ENCODE results near the gene S100B.

DNA sequence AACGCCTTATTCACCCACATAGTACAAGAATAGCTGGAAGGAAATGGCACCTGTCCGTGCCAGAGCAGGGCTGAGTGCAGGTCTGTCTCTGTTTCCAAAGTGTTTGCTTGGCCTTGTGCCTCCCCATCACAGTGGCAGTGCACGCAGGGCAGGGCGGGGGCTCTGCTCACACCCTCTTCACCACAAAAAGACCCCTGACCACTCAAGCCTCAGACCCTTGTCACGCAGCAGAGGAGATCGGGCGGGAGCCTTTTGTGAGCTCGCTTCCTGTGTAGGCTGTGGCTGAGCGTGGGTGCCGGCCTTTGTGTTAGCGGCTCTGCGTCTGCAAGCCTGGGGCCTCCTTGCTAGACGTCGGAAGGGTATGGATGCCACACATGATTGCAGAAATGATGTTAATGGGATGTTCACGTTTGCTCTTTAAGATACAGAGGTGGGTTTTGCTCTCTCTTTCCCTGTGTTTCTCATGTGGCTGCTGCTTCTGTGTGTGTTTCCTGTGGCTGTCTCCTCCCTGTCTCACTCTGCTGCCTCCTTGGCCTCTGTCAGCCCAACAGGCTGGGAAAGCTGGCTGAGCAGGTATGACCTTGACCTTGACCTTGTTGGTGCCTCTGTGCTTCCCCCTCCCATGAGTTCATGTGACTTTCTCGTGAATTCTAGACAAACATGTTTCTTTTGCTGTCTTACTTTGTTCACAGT lies 45.4 kb downstream of the S100B start:
- TF ChIP-seq POLR2AphosphoS5 (IDR thresholded peaks at IDR 0.05): no peak
- TF ChIP-seq, protein P1, sequence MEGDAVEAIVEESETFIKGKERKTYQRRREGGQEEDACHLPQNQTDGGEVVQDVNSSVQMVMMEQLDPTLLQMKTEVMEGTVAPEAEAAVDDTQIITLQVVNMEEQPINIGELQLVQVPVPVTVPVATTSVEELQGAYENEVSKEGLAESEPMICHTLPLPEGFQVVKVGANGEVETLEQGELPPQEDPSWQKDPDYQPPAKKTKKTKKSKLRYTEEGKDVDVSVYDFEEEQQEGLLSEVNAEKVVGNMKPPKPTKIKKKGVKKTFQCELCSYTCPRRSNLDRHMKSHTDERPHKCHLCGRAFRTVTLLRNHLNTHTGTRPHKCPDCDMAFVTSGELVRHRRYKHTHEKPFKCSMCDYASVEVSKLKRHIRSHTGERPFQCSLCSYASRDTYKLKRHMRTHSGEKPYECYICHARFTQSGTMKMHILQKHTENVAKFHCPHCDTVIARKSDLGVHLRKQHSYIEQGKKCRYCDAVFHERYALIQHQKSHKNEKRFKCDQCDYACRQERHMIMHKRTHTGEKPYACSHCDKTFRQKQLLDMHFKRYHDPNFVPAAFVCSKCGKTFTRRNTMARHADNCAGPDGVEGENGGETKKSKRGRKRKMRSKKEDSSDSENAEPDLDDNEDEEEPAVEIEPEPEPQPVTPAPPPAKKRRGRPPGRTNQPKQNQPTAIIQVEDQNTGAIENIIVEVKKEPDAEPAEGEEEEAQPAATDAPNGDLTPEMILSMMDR (IDR thresholded peaks at IDR 0.05): no peak

All from stomach (tissue), 4 donors.